IPS-18c (cell line): ENCODE results near the gene GPR15LG.
"Not testable (repeated sequence)": the region's sequence is repeated elsewhere in the genome, so short reads cannot be mapped to it uniquely, and the experiment has no call there.

ENCODE experiments used
- H3K4me3 ChIP-seq: 2 replicates; pipeline ENCODE4 v1.7.0; 2013; ENCODE audit warnings: low read depth, mild to moderate bottlenecking, low read length, moderate library complexity; ENCODE audit not compliant: insufficient read depth
- H3K9me3 ChIP-seq: one replicate; pipeline ENCODE4 v1.6.1; 2013; ENCODE audit warnings: mild to moderate bottlenecking, low read length, moderate library complexity; ENCODE audit not compliant: control insufficient read depth, insufficient read depth

Gene GPR15LG

GRCh38 chr10:84159076-84159685 lies 14.4 kb upstream of the GPR15LG start:
- H3K4me3 ChIP-seq: no peak overlapping the region
- H3K9me3 ChIP-seq: no peaks in the 10 kb centered on the region

DNA sequence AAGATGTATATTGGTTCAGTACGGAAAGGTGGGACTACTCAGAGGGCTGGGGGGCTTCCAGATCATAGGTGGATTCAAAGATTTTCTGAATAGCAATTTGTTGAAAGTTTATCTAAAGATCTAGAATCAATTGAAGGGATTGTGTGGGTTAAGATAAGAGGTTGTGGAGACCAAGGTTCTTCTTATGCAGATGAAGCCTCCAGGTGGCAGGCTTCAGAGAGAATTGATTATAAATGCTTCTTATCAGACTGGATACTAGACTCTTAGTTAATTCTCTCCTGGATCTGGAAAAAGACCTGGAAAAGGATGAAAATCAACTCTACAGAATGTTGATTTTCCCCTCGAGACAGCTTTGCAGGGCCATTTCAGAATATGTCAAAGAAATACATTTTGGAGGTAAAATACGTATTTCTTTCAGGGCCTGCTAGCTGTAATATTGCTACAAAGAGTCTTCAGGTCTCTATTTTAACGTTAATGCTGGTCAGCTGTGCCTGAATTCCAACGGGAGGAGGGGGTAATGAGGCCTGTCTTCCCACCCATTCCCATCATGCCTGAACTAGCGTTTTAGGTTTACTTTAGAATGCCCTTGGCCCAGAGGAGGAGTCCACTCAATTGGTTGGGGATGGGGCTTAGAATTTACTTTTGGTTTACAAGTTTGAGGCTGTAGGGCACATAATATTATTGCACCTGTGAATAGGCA lies 12.8 kb upstream of the GPR15LG start:
- no peak overlapping the region for H3K4me3 ChIP-seq

GRCh38 chr10:84163996-84164395 lies 9.6 kb upstream of the GPR15LG start:
- H3K4me3 ChIP-seq: no peak overlapping the region
- H3K9me3 ChIP-seq: no peaks in the 10 kb centered on the region

More for the DNA sequence above, 12.8 kb upstream of the GPR15LG start:
- no peaks in the 10 kb centered on the region for H3K9me3 ChIP-seq

- H3K4me3 ChIP-seq: no peak overlapping the region
- no peaks in the 10 kb centered on the region for H3K9me3 ChIP-seq
Measured at GRCh38 chr10:84164442-84164841, 9.2 kb upstream of the GPR15LG start.

GRCh38 chr10:84166620-84167288 lies 6.8 kb upstream of the GPR15LG start:
- Histone ChIP-seq H3K4me3 (no peak overlapping the region), H3K9me3 (no peaks in the 10 kb centered on the region)

- H3K9me3 ChIP-seq, H3K4me3 ChIP-seq: not testable (repeated sequence)
Measured at GRCh38 chr10:84167289-84167653, 6.3 kb upstream of the GPR15LG start.

GRCh38 chr10:84168382-84168781 lies 5.2 kb upstream of the GPR15LG start:
- H3K4me3 ChIP-seq: not testable (repeated sequence)

GRCh38 chr10:84171237-84171636 lies 2.4 kb upstream of the GPR15LG start:
- not testable (repeated sequence) for H3K9me3 ChIP-seq, H3K4me3 ChIP-seq

More at GRCh38 chr10:84168382-84168781, 5.2 kb upstream of the GPR15LG start:
- H3K9me3 ChIP-seq: not testable (repeated sequence)

DNA sequence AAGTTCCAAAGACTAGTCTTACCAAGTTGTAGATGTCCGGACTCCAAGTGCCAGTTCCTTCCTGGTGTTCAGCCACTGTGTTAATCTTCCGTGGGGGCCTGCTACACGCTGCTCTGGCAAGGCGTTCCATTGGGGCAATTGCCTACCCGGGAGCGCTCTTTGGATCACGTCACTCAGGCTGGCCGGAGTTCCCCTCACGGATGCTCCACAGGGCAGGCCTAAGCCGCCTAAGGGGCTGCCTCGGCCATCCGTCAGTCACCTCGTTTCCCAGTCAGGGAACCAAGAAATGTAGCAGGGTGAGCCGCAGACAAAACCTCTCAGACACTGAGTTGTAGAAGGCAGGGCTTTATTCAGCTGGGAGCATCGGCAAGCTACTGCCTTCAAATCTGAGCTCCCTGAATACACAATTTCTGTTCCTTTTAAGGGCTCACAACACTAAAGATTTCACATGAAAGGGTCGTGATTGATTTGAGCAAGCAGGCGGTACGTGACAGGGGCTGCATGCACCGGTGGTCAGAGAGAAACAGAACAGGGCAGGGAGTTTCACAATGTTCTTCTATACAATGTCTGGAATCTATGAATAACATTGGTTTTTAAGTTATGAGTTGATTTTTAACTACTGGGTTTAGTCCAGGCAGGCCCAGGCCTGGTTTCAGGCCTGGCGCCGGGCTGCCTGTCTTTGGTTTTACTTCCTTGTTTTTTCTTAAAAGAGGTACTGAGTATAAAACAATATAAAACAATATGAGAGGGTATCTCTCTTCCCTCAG lies 1.7 kb upstream of the GPR15LG start:
- H3K9me3 ChIP-seq, H3K4me3 ChIP-seq: not testable (repeated sequence)

DNA sequence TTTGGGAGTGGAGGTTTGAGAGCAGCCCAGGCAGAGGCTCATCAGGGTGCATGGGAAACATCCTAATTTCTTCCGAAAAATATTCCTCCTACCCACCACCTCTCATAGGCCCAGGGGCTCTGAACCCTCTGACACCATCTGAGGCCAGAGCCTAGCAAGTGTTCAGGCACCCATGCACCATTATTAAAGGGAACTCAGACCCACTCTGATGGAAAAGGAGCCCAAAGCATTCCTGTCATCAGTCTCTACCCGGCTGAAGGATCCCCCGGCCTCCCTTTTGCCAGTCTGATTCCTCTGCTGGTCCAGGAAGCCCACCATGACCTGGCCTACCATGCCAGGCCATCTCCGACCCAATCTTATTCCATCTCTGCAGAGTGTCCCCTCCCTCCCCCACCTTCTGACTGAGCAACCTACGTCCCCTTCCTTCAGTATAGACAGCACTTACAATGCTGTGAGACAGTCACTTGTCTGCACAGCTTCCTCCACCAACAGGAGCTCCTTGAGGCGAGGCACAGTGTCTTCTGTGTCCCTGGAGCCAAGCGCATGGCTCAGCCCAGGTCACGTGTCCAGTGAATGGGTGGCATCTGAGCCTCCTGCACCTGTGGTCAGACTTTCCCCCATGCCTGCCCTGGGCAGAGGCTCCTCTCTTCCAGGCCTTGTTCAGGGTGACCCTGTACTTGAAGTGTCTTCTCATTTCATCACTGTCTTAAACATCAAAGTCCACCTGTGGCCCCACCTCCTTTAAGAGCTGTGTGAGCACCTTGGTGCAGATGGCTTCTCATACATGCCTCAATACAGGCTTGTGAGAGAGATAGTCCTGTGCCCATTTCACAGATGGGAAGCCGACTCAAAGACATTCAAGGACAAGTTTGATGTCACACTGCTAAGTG lies 889 bp upstream of the GPR15LG start:
- Histone ChIP-seq H3K9me3 (no peaks in the 10 kb centered on the region), H3K4me3 (no peak overlapping the region)

GRCh38 chr10:84175436-84175835 lies 1.8 kb downstream of the GPR15LG start:
- H3K4me3 ChIP-seq: no peak overlapping the region
- H3K9me3 ChIP-seq: no peaks in the 10 kb centered on the region

DNA sequence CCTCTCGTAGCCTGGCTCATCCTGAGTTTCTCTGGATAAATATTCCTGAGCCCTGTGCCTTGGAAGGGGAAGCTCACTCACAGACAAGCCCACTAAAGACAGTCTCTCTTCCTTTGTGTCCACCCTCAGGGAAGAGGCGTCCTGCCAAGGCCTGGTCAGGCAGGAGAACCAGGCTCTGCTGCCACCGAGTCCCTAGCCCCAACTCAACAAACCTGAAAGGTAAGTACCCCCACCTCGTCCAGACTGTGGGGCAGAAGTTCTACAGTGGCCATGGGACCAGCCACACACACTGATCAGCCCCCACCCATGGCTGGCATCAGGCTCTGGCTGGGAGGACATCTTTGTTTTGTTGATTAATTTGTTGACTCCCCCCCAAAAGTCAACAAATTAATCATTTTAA lies 2.8 kb downstream of the GPR15LG start:
- H3K4me3 ChIP-seq: no peak overlapping the region
- no peaks in the 10 kb centered on the region for H3K9me3 ChIP-seq

GRCh38 chr10:84176836-84177474 lies 3.4 kb downstream of the GPR15LG start:
- H3K9me3 ChIP-seq: no peaks in the 10 kb centered on the region
- no peak overlapping the region for H3K4me3 ChIP-seq

- no peaks in the 10 kb centered on the region for H3K9me3 ChIP-seq
Measured at GRCh38 chr10:84177541-84178141, 4.0 kb downstream of the GPR15LG start.

DNA sequence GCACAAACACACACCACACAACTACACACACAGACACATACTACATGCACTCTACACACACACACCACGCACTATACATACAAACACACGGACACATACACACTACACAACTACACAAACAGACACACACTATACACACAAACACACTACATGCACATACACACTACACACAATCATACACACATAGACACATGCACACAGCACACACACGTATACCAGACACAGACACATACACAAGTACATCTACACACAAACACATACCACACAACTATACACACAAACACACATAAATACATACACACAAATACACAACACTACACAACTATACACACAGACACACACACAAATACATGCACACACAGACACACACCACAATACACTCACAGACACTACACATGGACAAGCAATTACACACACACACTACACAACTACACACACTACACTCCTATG lies 4.6 kb downstream of the GPR15LG start:
- Histone ChIP-seq H3K4me3 (no peak overlapping the region), H3K9me3 (no peaks in the 10 kb centered on the region)

More at GRCh38 chr10:84177541-84178141, 4.0 kb downstream of the GPR15LG start:
- no peak overlapping the region for H3K4me3 ChIP-seq
